H9 (cell line): Measurements from ENCODE around the gene KDM2B. TPM values are rescaled to one million over a fixed set of nuclear protein-coding genes. Genes with fewer than 3 reads are reported as not detected.

Experiments used
- DNase-seq: peaks from one replicate; pipeline ENCODE4 v3.0.0-alpha.2; 2017
- H2AFZ ChIP-seq: one replicate; pipeline ENCODE4 v1.6.1; 2013; ENCODE audit warnings: mild to moderate bottlenecking, low read length, control low read depth, moderate library complexity
- H2AK5ac ChIP-seq: 2 replicates; pipeline ENCODE4 v1.6.1; 2013; ENCODE audit warnings: low read length, control low read depth, mixed read lengths; ENCODE audit not compliant: insufficient read length
- H2BK120ac ChIP-seq: one replicate; pipeline ENCODE4 v1.6.1; 2013; ENCODE audit warnings: low read depth, mild to moderate bottlenecking, low read length, control low read depth, inconsistent platforms; ENCODE audit not compliant: poor library complexity, severe bottlenecking
- H2BK12ac ChIP-seq: 2 replicates; pipeline ENCODE4 v1.6.1; 2013; ENCODE audit warnings: low read length, control low read depth, mixed read lengths, low read depth; ENCODE audit not compliant: insufficient read length
- H2BK15ac ChIP-seq: 2 replicates; pipeline ENCODE4 v1.6.1; 2013; ENCODE audit warnings: low read depth, low read length, control low read depth
- H2BK20ac ChIP-seq: one replicate; pipeline ENCODE4 v1.6.1; 2013; ENCODE audit warnings: low read depth, mild to moderate bottlenecking, low read length, control low read depth, inconsistent platforms; ENCODE audit not compliant: poor library complexity, severe bottlenecking
- H2BK5ac ChIP-seq: 2 replicates; pipeline ENCODE4 v1.6.1; 2013; ENCODE audit warnings: low read length, control low read depth, mixed read lengths; ENCODE audit not compliant: insufficient read length
- H3K14ac ChIP-seq: 2 replicates; pipeline ENCODE4 v1.6.1; 2013; ENCODE audit warnings: low read length, control low read depth; ENCODE audit not compliant: insufficient read depth
- H3K18ac ChIP-seq: 2 replicates; pipeline ENCODE4 v1.6.1; 2013; ENCODE audit warnings: low read depth, mild to moderate bottlenecking, mixed read lengths, low read length, control low read depth; ENCODE audit not compliant: insufficient read length
- H3K23ac ChIP-seq: 2 replicates; pipeline ENCODE4 v1.6.1; 2013; ENCODE audit warnings: low read length, control low read depth, mixed read lengths, low read depth; ENCODE audit not compliant: insufficient read length
- H3K23me2 ChIP-seq: 2 replicates; pipeline ENCODE4 v1.6.1; 2013; ENCODE audit warnings: low read depth, mild to moderate bottlenecking, mixed read lengths, low read length, control low read depth; ENCODE audit not compliant: insufficient read length, poor library complexity, severe bottlenecking
- H3K27ac ChIP-seq: 2 replicates; pipeline ENCODE4 v1.5.1; 2013; ENCODE audit warnings: low read length, control low read depth, mixed read lengths, low read depth; ENCODE audit not compliant: insufficient read length
- H3K27me3 ChIP-seq: 2 replicates; pipeline ENCODE4 v1.6.1; 2013; ENCODE audit warnings: low read length, control low read depth, inconsistent platforms; ENCODE audit not compliant: insufficient read depth
- H3K4ac ChIP-seq: 2 replicates; pipeline ENCODE4 v1.6.1; 2013; ENCODE audit warnings: low read depth, mild to moderate bottlenecking, control low read depth, inconsistent platforms, low read length, moderate library complexity
- H3K4me1 ChIP-seq: 2 replicates; pipeline ENCODE4 v1.6.1; 2013; ENCODE audit warnings: low read length, control low read depth, inconsistent platforms; ENCODE audit not compliant: insufficient read depth
- H3K4me2 ChIP-seq: 2 replicates; pipeline ENCODE4 v1.6.1; 2013; ENCODE audit warnings: low read length, control low read depth, mixed read lengths; ENCODE audit not compliant: insufficient read length, insufficient read depth
- H3K56ac ChIP-seq: 2 replicates; pipeline ENCODE4 v1.6.1; 2013; ENCODE audit warnings: low read depth, mild to moderate bottlenecking, mixed read lengths, low read length, control low read depth; ENCODE audit not compliant: insufficient read length
- H3K79me1 ChIP-seq: 2 replicates; pipeline ENCODE4 v1.6.1; 2013; ENCODE audit warnings: low read depth, mild to moderate bottlenecking, moderate library complexity, low read length, control low read depth, inconsistent platforms; ENCODE audit not compliant: insufficient read depth, poor library complexity, severe bottlenecking
- H3K79me2 ChIP-seq: 2 replicates; pipeline ENCODE4 v1.6.1; 2013; ENCODE audit warnings: low read length, control low read depth, inconsistent platforms; ENCODE audit not compliant: insufficient read depth
- H3K9ac ChIP-seq: 2 replicates; pipeline ENCODE4 v1.6.1; 2013; ENCODE audit warnings: low read length, control low read depth, mixed read lengths; ENCODE audit not compliant: insufficient read length; ENCODE audit errors: extremely low read depth
- H3K9me3 ChIP-seq: one replicate; pipeline ENCODE4 v1.6.1; 2013; ENCODE audit warnings: low read depth, low read length, inconsistent platforms; ENCODE audit not compliant: control insufficient read depth
- H3T11ph ChIP-seq: one replicate; pipeline ENCODE4 v1.6.1; 2013; ENCODE audit warnings: mild to moderate bottlenecking, low read length, control low read depth, inconsistent platforms
- H4K20me1 ChIP-seq: one replicate; pipeline ENCODE4 v1.6.1; 2013; ENCODE audit not compliant: control insufficient read depth, insufficient read length, insufficient read depth
- H4K5ac ChIP-seq: 2 replicates; pipeline ENCODE4 v1.6.1; 2013; ENCODE audit warnings: low read depth, mild to moderate bottlenecking, mixed read lengths, low read length, control low read depth; ENCODE audit not compliant: insufficient read length
- H4K8ac ChIP-seq: replicated peaks from 2 replicates; pipeline ENCODE4 v1.6.1; 2013; ENCODE audit warnings: low read length, control low read depth, mixed read lengths, low read depth; ENCODE audit not compliant: insufficient read length
- H4K91ac ChIP-seq: 2 replicates; pipeline ENCODE4 v1.6.1; 2013; ENCODE audit warnings: low read depth, mild to moderate bottlenecking, moderate library complexity, mixed read lengths, low read length, control low read depth; ENCODE audit not compliant: insufficient read length
- H3K27ac Mint-ChIP-seq, 3 experiments: 2 replicates in 2 of 3; 3 replicates in 1 of 3; pipeline ENCODE4 v1.8.0; 2020 to 2021; ENCODE audit warnings: mixed read lengths in 3 of 3, mild to moderate bottlenecking in 1 of 3, moderate library complexity in 1 of 3
- H3K27me3 Mint-ChIP-seq: 2 replicates; pipeline ENCODE4 v1.8.0; 2021; ENCODE audit warnings: low read depth, mild to moderate bottlenecking, moderate library complexity, mixed read lengths
- H3K36me3 Mint-ChIP-seq, 3 experiments: 2 replicates in 2 of 3; 3 replicates in 1 of 3; pipeline ENCODE4 v1.8.0; 2020 to 2021; ENCODE audit warnings: low read depth in 3 of 3, mixed read lengths in 3 of 3; ENCODE audit not compliant: insufficient read depth in 1 of 3
- H3K4me1 Mint-ChIP-seq, 2 experiments: 2 replicates each; pipeline ENCODE4 v1.8.0; 2020; ENCODE audit warnings: mixed read lengths in 2 of 2
- H3K4me3 Mint-ChIP-seq, 2 experiments: 2 replicates in 1 of 2; 3 replicates in 1 of 2; pipeline ENCODE4 v1.8.0; 2020 to 2021; ENCODE audit warnings: mild to moderate bottlenecking in 2 of 2, mixed read lengths in 2 of 2, moderate library complexity in 1 of 2
- H3K9me3 Mint-ChIP-seq, 2 experiments: 2 replicates in 1 of 2; 3 replicates in 1 of 2; pipeline ENCODE4 v1.8.0; 2020; ENCODE audit warnings: mild to moderate bottlenecking in 2 of 2, mixed read lengths in 2 of 2, moderate library complexity in 1 of 2
- CTCF ChIP-seq: fragments of 200-600 bp; sonication (generic); conservative IDR thresholded peaks from 3 replicates; pipeline ENCODE4 v1.8.0; 2021; ENCODE audit warnings: antibody characterized with exemption, mild to moderate bottlenecking
- WGBS: extraction: QIAGEN DNeasy Blood & Tissue Kit; methylation state at CpG from one replicate; pipeline ENCODE4 v1.1.7; 2013; ENCODE audit warnings: missing lambda C conversion rate, low lambda C conversion rate, mixed read lengths; ENCODE audit not compliant: insufficient read length; ENCODE audit errors: extremely low coverage; 5-methylcytosine and 5-hydroxymethylcytosine counted together
- total RNA-seq: library from RNA; stranded (reverse); gene quantifications from 2 replicates; pipeline ENCODE4 v1.2.1, GENCODE V29; 2021

The KDM2B gene
- total RNA-seq, 1 experiment from 2014 or later, result 143 TPM

GRCh38 chr12:121524196-121524916, 56.5 kb downstream of the KDM2B start:
- no peak overlapping the region for H2BK15ac ChIP-seq
- no peaks in the 10 kb centered on the region for H3K27me3 ChIP-seq
- no peak overlapping the region for H4K5ac ChIP-seq
- no peak overlapping the region for H3K27ac ChIP-seq
- no peak overlapping the region for H2BK12ac ChIP-seq
- H3K4me2 ChIP-seq, result no peak overlapping the region
- H3K9me3 Mint-ChIP-seq, result no peaks in the 10 kb centered on the region
- H2AK5ac ChIP-seq, result no peak overlapping the region
- H3K79me2 ChIP-seq, result peaks cover 2% of the 10 kb centered on the region; the same call in 1 of the 2 replicates
- H3K27me3 Mint-ChIP-seq, result no peaks in the 10 kb centered on the region
- no peak overlapping the region for H3T11ph ChIP-seq
- H3K4me3 Mint-ChIP-seq, result no peak overlapping the region
- H2BK120ac ChIP-seq, result no peak overlapping the region
- H3K27ac Mint-ChIP-seq, result peak overlapping the region in 2 of 3 experiments; percentile 86 to 89; a peak in 3 of 7 replicates
- no peak overlapping the region for H2AFZ ChIP-seq
- no peak overlapping the region for H3K9ac ChIP-seq
- H4K91ac ChIP-seq, result no peak overlapping the region
- peaks cover 6 to 21% of the 10 kb centered on the region in 2 experiments for H3K4me1 Mint-ChIP-seq
- no peak overlapping the region for H3K14ac ChIP-seq
- DNase-seq, result no peak
- no peaks in the 10 kb centered on the region for H4K20me1 ChIP-seq
- TF ChIP-seq CTCF, result no peak
- WGBS, result no CpG with 5 or more reads among the region's 16 CpGs
- H3K79me1 ChIP-seq, result peaks cover 8% of the 10 kb centered on the region
- H3K36me3 Mint-ChIP-seq, result peaks cover 17 to 65% (median 43%) of the 10 kb centered on the region in 3 experiments; a peak in 6 of 7 replicates
- no peak overlapping the region for H3K23ac ChIP-seq
- no peak overlapping the region for H3K56ac ChIP-seq
- H3K4me1 ChIP-seq, result no peaks in the 10 kb centered on the region
- no peaks in the 10 kb centered on the region for H3K23me2 ChIP-seq
- H2BK20ac ChIP-seq, result no peak overlapping the region
- no peak overlapping the region for H3K4ac ChIP-seq
- H3K18ac ChIP-seq, result no peak overlapping the region
- no peaks in the 10 kb centered on the region for H3K9me3 ChIP-seq
- no peak overlapping the region for H4K8ac ChIP-seq
- H2BK5ac ChIP-seq, result no peak overlapping the region
